ENCODE results near the gene KCNA5. TPM values are rescaled to one million over a fixed set of nuclear protein-coding genes. Genes with fewer than 3 reads are reported as not detected.

Gene KCNA5
- total RNA-seq, 2 donors from 2014 or later = 0.68 TPM; not detected in 1

DNA sequence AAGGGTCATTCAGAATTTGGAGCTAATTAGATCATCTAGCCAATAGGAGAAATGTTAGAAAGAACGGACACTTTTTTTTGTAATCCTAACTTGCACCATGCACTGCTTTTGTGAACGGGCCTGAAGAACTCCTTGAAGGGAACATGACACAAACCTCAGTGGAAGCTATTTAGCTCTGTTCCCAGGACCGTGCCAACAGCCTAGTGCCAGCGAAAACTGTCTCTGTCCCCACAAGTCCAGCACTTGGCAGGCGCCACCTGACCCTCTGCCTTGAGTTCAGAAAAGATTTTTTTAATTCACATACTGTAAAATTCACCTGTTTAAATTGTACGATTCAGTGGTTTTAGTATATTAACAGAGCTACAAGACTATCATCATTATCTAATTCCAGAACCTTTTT is 31.3 kb upstream of the KCNA5 start:
- Histone ChIP-seq H3K36me3 (no peaks in the 10 kb centered on the region), H3K4me3 (no peak overlapping the region), H3K27me3 (replicated peaks; ENCODE audit: insufficient read depth) (no peaks in the 10 kb centered on the region), H3K4me1 (replicated peaks) (no peaks in the 10 kb centered on the region), H3K27ac (no peak overlapping the region), H3K9me3 (no peaks in the 10 kb centered on the region)
- no peak for DNase-seq (ENCODE audit: low spot score)
- intact Hi-C loops (cut with DNase I) = no loop called here
- WGBS = 45% methylated on average over 6 of the region's 6 CpGs
- no peak for TF ChIP-seq POLR2A (IDR thresholded peaks at IDR 0.05)
- TF ChIP-seq, protein P1, sequence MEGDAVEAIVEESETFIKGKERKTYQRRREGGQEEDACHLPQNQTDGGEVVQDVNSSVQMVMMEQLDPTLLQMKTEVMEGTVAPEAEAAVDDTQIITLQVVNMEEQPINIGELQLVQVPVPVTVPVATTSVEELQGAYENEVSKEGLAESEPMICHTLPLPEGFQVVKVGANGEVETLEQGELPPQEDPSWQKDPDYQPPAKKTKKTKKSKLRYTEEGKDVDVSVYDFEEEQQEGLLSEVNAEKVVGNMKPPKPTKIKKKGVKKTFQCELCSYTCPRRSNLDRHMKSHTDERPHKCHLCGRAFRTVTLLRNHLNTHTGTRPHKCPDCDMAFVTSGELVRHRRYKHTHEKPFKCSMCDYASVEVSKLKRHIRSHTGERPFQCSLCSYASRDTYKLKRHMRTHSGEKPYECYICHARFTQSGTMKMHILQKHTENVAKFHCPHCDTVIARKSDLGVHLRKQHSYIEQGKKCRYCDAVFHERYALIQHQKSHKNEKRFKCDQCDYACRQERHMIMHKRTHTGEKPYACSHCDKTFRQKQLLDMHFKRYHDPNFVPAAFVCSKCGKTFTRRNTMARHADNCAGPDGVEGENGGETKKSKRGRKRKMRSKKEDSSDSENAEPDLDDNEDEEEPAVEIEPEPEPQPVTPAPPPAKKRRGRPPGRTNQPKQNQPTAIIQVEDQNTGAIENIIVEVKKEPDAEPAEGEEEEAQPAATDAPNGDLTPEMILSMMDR (IDR thresholded peaks at IDR 0.05) = no peak
- TF ChIP-seq POLR2AphosphoS5 (IDR thresholded peaks at IDR 0.05) = no peak

- intact Hi-C loops (cut with DNase I) = no loop called here
- WGBS = 57% methylated on average over 5 of the region's 5 CpGs
These were observed 30.4 kb upstream of the KCNA5 start for GRCh38 chr12:5013266-5013730.

GRCh38 chr12:5014269-5014668 is 29.4 kb upstream of the KCNA5 start:
- Histone ChIP-seq H3K36me3 (no peaks in the 10 kb centered on the region), H3K27me3 (replicated peaks; ENCODE audit: insufficient read depth) (no peaks in the 10 kb centered on the region), H3K27ac (no peak overlapping the region), H3K4me1 (replicated peaks) (no peaks in the 10 kb centered on the region), H3K4me3 (no peak overlapping the region), H3K9me3 (no peaks in the 10 kb centered on the region)
- intact Hi-C loops (cut with DNase I) = no loop called here
- 76% methylated on average over 2 of the region's 2 CpGs for WGBS
- TF ChIP-seq, protein P1 (IDR thresholded peaks at IDR 0.05) = no peak
- TF ChIP-seq POLR2A (IDR thresholded peaks at IDR 0.05) (no peak), POLR2AphosphoS5 (IDR thresholded peaks at IDR 0.05) (no peak)
- no peak for DNase-seq (ENCODE audit: low spot score)

More at GRCh38 chr12:5013266-5013730, 30.4 kb upstream of the KCNA5 start:
- DNase-seq (ENCODE audit: low spot score) = no peak
- H3K9me3 ChIP-seq = no peaks in the 10 kb centered on the region
- no peak overlapping the region for H3K4me3 ChIP-seq
- H3K27me3 ChIP-seq (replicated peaks; ENCODE audit: insufficient read depth) = no peaks in the 10 kb centered on the region
- TF ChIP-seq, protein P1 (IDR thresholded peaks at IDR 0.05) = no peak
- TF ChIP-seq POLR2AphosphoS5 (IDR thresholded peaks at IDR 0.05) (no peak), POLR2A (IDR thresholded peaks at IDR 0.05) (no peak)
- H3K27ac ChIP-seq = no peak overlapping the region
- no peaks in the 10 kb centered on the region for H3K36me3 ChIP-seq
- no peaks in the 10 kb centered on the region for H3K4me1 ChIP-seq (replicated peaks)

- no peak overlapping the region for H3K27ac ChIP-seq
- no peak for TF ChIP-seq POLR2A (IDR thresholded peaks at IDR 0.05)
- no peak for TF ChIP-seq POLR2AphosphoS5 (IDR thresholded peaks at IDR 0.05)
- TF ChIP-seq, protein P1 (IDR thresholded peaks at IDR 0.05) = no peak
- H3K9me3 ChIP-seq = no peaks in the 10 kb centered on the region
- intact Hi-C loops (cut with DNase I) = no loop called here
- no peaks in the 10 kb centered on the region for H3K36me3 ChIP-seq
- H3K4me1 ChIP-seq (replicated peaks) = no peaks in the 10 kb centered on the region
- no peak overlapping the region for H3K4me3 ChIP-seq
- 85% methylated on average over 12 of the region's 12 CpGs for WGBS
- DNase-seq (ENCODE audit: low spot score) = no peak
- H3K27me3 ChIP-seq (replicated peaks; ENCODE audit: insufficient read depth) = no peaks in the 10 kb centered on the region
These were observed 27.8 kb upstream of the KCNA5 start for GRCh38 chr12:5015711-5016492.

DNA sequence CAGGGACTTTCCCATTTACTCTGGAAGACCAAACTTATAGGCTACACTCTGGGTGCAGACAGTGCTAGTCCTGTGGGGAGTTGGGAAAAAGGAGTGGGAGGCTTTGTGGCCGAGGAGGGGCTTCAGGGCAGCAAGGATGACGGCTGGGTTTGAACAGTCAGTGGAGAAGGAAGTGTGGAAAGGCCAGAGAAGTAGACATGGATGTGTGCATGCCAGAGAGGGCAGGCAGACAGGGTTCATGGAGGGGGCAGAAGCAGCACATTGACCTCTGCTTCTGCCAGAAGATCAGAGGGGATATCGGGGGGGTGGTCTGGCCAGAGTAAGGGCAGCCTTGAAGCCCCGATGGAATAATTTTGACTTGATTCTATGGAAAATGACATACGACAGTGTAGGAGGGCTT is 27.2 kb upstream of the KCNA5 start:
- WGBS = 87% methylated on average over 5 of the region's 5 CpGs

More for the DNA sequence above, 27.2 kb upstream of the KCNA5 start:
- H3K4me1 ChIP-seq (replicated peaks) = no peaks in the 10 kb centered on the region
- no peaks in the 10 kb centered on the region for H3K36me3 ChIP-seq
- no peaks in the 10 kb centered on the region for H3K27me3 ChIP-seq (replicated peaks; ENCODE audit: insufficient read depth)
- TF ChIP-seq POLR2A (IDR thresholded peaks at IDR 0.05) = no peak
- TF ChIP-seq, protein P1 (IDR thresholded peaks at IDR 0.05) = no peak
- no peak for TF ChIP-seq POLR2AphosphoS5 (IDR thresholded peaks at IDR 0.05)
- intact Hi-C loops (cut with DNase I) = no loop called here
- no peak overlapping the region for H3K4me3 ChIP-seq
- no peaks in the 10 kb centered on the region for H3K9me3 ChIP-seq
- DNase-seq (ENCODE audit: low spot score) = no peak
- no peak overlapping the region for H3K27ac ChIP-seq
